Ishikawa (cell line): ENCODE data around the gene ITPA.

Source experiments
- CEBPB ChIP-seq: IDR thresholded peaks from 2 replicates; pipeline ENCODE4 v1.6.1; 2012
- CREB1 ChIP-seq: IDR thresholded peaks from 2 replicates; pipeline ENCODE4 v1.6.1; 2012; ENCODE audit warnings: low read depth
- EGR1 ChIP-seq: IDR thresholded peaks from 2 replicates; pipeline ENCODE4 v1.6.1; 2012
- EP300 ChIP-seq: IDR thresholded peaks from 2 replicates; pipeline ENCODE4 v1.6.1; 2012; ENCODE audit warnings: borderline replicate concordance
- FOXM1 ChIP-seq: IDR thresholded peaks from 2 replicates; pipeline ENCODE4 v1.6.1; 2012; ENCODE audit warnings: low read depth, borderline replicate concordance
- TAF1 ChIP-seq: IDR thresholded peaks from 2 replicates; pipeline ENCODE4 v1.6.1; 2012; ENCODE audit warnings: low read depth, mild to moderate bottlenecking
- TCF12 ChIP-seq: IDR thresholded peaks from 2 replicates; pipeline ENCODE4 v1.6.1; 2012; ENCODE audit warnings: low read depth
- USF1 ChIP-seq: IDR thresholded peaks from 2 replicates; pipeline ENCODE4 v1.6.1; 2012
- YY1 ChIP-seq: IDR thresholded peaks from 2 replicates; pipeline ENCODE4 v1.6.1; 2012; ENCODE audit warnings: low read depth
- TF ChIP-seq, protein P1 (sequence below): IDR thresholded peaks from 2 replicates; pipeline ENCODE4 v1.6.1; 2012
- TF ChIP-seq, protein P2 (sequence below): IDR thresholded peaks from 2 replicates; pipeline ENCODE4 v1.6.1; 2012; ENCODE audit warnings: low read depth, mild to moderate bottlenecking

DNA sequence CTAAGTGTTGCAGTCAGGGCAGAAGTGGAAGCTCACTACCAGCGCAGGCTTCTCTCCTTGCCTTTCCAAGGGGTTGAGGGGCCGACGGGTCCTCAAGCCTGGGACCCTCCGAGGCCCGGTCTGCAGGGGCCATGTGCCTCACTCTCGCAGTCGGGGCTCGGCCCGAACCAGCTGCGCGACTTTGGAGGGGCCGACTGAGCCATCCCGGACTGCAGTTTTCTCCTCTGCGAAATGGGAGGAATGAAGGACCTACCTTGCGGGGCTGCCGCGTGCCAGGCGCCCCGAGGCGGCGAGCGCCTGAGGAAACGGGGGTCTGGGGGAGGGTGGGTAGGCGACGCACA, 41.6 kb upstream of the ITPA start:
- TF ChIP-seq EGR1 (no peak), FOXM1 (no peak), EP300 (no peak), CEBPB (no peak), TCF12 (no peak), YY1 (no peak), CREB1 (no peak), TAF1 (no peak), USF1 (no peak)
- TF ChIP-seq, protein P1, sequence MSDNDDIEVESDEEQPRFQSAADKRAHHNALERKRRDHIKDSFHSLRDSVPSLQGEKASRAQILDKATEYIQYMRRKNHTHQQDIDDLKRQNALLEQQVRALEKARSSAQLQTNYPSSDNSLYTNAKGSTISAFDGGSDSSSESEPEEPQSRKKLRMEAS, result no peak
- TF ChIP-seq, protein P2, sequence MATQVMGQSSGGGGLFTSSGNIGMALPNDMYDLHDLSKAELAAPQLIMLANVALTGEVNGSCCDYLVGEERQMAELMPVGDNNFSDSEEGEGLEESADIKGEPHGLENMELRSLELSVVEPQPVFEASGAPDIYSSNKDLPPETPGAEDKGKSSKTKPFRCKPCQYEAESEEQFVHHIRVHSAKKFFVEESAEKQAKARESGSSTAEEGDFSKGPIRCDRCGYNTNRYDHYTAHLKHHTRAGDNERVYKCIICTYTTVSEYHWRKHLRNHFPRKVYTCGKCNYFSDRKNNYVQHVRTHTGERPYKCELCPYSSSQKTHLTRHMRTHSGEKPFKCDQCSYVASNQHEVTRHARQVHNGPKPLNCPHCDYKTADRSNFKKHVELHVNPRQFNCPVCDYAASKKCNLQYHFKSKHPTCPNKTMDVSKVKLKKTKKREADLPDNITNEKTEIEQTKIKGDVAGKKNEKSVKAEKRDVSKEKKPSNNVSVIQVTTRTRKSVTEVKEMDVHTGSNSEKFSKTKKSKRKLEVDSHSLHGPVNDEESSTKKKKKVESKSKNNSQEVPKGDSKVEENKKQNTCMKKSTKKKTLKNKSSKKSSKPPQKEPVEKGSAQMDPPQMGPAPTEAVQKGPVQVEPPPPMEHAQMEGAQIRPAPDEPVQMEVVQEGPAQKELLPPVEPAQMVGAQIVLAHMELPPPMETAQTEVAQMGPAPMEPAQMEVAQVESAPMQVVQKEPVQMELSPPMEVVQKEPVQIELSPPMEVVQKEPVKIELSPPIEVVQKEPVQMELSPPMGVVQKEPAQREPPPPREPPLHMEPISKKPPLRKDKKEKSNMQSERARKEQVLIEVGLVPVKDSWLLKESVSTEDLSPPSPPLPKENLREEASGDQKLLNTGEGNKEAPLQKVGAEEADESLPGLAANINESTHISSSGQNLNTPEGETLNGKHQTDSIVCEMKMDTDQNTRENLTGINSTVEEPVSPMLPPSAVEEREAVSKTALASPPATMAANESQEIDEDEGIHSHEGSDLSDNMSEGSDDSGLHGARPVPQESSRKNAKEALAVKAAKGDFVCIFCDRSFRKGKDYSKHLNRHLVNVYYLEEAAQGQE, result no peak
